Measurements from ENCODE around the gene AGTRAP.

AGTRAP gene

GRCh38 chr1:11697188-11697892, 38.6 kb upstream of the AGTRAP start:
- Histone ChIP-seq H3K4me1 (ENCODE audit: control insufficient read depth, insufficient read depth, low read length) (no peaks in the 10 kb centered on the region), H3K27ac (ENCODE audit: extremely low read depth, low read depth, low read length) (no peak overlapping the region), H3K9me3 (ENCODE audit: control insufficient read depth, insufficient read depth, low read depth, low read length) (no peaks in the 10 kb centered on the region), H3K36me3 (ENCODE audit: control insufficient read depth in 2 of 2, insufficient read depth in 1 of 2, low read length in 2 of 2) (no peaks in the 10 kb centered on the region), H3K4me3 (ENCODE audit: low read depth, low read length) (no peak overlapping the region)
- CTCF ChIA-PET = interaction anchor here (1.0 kb wide), 2 partner anchors 10 to 15 kb away, joined by 3 to 5 read pairs; no protein-coding TSS in a partner anchor
- TF ChIP-seq PATZ1 (tag by site-specific recombination; IDR thresholded peaks at IDR 0.05) (no peak), ZNF350 (tag by site-specific recombination; IDR thresholded peaks at IDR 0.05) (no peak), ZNF302 (tag by site-specific recombination; IDR thresholded peaks at IDR 0.05; ENCODE audit: low read depth) (no peak), ZNF248 (tag by site-specific recombination; IDR thresholded peaks at IDR 0.05) (no peak), ZNF112 (tag by site-specific recombination; IDR thresholded peaks at IDR 0.05) (no peak)
- POLR2A ChIA-PET = interaction anchor here (0.6 to 1.4 kb wide), 2 partner anchors 44 to 109 kb away, joined by 3 to 9 read pairs; partner anchors contain the start of gene CLCN6

GRCh38 chr1:11697893-11698210, 38.1 kb upstream of the AGTRAP start:
- Histone ChIP-seq H3K4me1 (ENCODE audit: control insufficient read depth, insufficient read depth, low read length) (no peaks in the 10 kb centered on the region), H3K36me3 (ENCODE audit: control insufficient read depth in 2 of 2, insufficient read depth in 1 of 2, low read length in 2 of 2) (no peaks in the 10 kb centered on the region), H3K4me3 (ENCODE audit: low read depth, low read length) (no peak overlapping the region), H3K27ac (ENCODE audit: extremely low read depth, low read depth, low read length) (no peak overlapping the region), H3K9me3 (ENCODE audit: control insufficient read depth, insufficient read depth, low read depth, low read length) (no peaks in the 10 kb centered on the region)
- TF ChIP-seq ZNF280C (tag by site-specific recombination; IDR thresholded peaks at IDR 0.05) (no peak), ZBTB26 (tag by site-specific recombination; optimal IDR thresholded peaks at IDR 0.05) (no peak), ZNF600 (tag by site-specific recombination; IDR thresholded peaks at IDR 0.05) (peak; percentile 32; the same call in 1 of the 2 replicates), ZFHX2 (tag by site-specific recombination; conservative IDR thresholded peaks at IDR 0.05) (peak; percentile 49), ZNF792 (tag by site-specific recombination; IDR thresholded peaks at IDR 0.05) (no peak)
- ChIA-PET CTCF (interaction anchor here (1.0 kb wide), 1 partner anchor 9 kb away, joined by 3 read pairs; no protein-coding TSS in a partner anchor), POLR2A (interaction anchor here (0.6 to 1.4 kb wide), 2 partner anchors 9 to 108 kb away, joined by 3 to 4 read pairs; partner anchors contain the start of gene CLCN6)

GRCh38 chr1:11700601-11701467, 35.1 kb upstream of the AGTRAP start:
- CTCF ChIA-PET = interaction anchor here (0.8 to 1.4 kb wide), 4 partner anchors 10 to 57 kb away, joined by 3 to 10 read pairs (median 4); no protein-coding TSS in a partner anchor
- Histone ChIP-seq H3K9me3 (ENCODE audit: control insufficient read depth, insufficient read depth, low read depth, low read length) (no peaks in the 10 kb centered on the region), H3K4me3 (ENCODE audit: low read depth, low read length) (no peak overlapping the region), H3K36me3 (ENCODE audit: control insufficient read depth in 2 of 2, insufficient read depth in 1 of 2, low read length in 2 of 2) (no peaks in the 10 kb centered on the region), H3K27ac (ENCODE audit: extremely low read depth, low read depth, low read length) (no peak overlapping the region), H3K4me1 (ENCODE audit: control insufficient read depth, insufficient read depth, low read length) (no peaks in the 10 kb centered on the region)
- POLR2A ChIA-PET = no interaction called here
- TF ChIP-seq ZNF266 (tag by site-specific recombination; IDR thresholded peaks at IDR 0.05; ENCODE audit: low read depth) = no peak
- TF ChIP-seq ZBTB20 (tag by site-specific recombination; IDR thresholded peaks at IDR 0.05) = no peak
- TF ChIP-seq ZFP37 (tag by site-specific recombination; IDR thresholded peaks at IDR 0.05) = no peak
- TF ChIP-seq ZNF18 (tag by site-specific recombination; IDR thresholded peaks at IDR 0.05) = no peak
- TF ChIP-seq ZNF544 (tag by site-specific recombination; IDR thresholded peaks at IDR 0.05) = no peak
- TF ChIP-seq PRDM10 (tag by site-specific recombination; IDR thresholded peaks at IDR 0.05) = no peak
- TF ChIP-seq ZNF510 (tag by site-specific recombination; IDR thresholded peaks at IDR 0.05; ENCODE audit: insufficient replicate concordance) = no peak
- TF ChIP-seq SCRT2 (tag by site-specific recombination; IDR thresholded peaks at IDR 0.05) = 0 out of 2 replicates have a peak, but pooled peaks have one; percentile 15
